GM19463 (cell line): Measurements from ENCODE around the gene ALDH1A1.
"Not testable (repeated sequence)": the region's sequence is repeated elsewhere in the genome, so short reads cannot be mapped to it uniquely, and the experiment has no call there.

Experiments
- ATAC-seq: cut with Tn5 transposase; IDR thresholded peaks from one replicate; pipeline ENCODE4 v1.9.1; 2021; ENCODE audit warnings: mild to moderate bottlenecking, moderate library complexity; ENCODE audit not compliant: unreplicated experiment

ALDH1A1 gene

DNA sequence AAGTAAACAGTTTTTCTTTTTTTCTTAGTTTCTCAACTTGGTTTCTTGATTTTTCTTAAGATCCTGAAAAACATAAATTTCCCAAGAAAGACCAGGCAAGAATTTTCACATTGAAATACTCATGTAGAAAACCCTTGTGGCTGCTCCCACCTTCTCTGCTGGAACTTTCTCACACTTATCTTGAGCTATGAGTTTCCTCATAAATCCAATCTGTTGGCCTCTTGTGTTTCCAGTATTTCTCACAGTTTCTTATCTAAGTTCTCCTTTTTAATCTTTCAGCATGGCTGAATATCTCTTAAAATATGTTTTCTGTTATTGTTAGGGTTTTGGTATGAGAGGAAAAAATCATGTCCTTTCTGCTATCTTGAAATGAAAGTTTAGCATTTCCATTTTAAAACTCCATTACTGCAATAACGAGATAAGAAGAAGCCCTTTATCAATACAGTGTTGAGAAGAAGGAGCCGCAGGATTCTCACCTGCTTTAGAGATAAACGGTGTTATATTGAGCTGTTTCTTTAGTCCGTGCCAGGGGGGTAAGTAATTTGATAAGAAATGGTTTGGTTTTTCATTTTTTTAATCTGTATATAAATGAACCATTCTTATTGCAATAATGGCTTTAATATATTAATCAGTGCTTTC is 89.3 kb downstream of the ALDH1A1 start:
- no peak for ATAC-seq

DNA sequence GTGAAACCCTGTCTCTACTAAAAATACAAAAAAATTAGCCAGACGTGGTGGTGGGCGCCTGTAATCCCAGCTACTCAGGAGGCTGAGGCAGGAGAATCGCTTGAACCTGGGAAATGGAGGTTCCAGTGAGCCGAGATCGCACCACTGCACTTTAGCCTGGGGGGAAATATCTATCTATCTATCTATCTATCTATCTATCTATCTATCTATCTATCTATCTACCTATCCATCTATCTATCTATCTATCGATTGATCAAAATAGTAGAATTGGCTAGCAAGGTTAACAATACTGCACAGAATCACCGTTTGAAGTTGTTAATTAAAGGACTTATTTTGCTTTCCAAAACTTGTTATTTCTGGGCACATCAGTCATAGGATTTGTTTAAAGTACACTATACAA is 90.1 kb downstream of the ALDH1A1 start:
- ATAC-seq = not testable (repeated sequence)

DNA sequence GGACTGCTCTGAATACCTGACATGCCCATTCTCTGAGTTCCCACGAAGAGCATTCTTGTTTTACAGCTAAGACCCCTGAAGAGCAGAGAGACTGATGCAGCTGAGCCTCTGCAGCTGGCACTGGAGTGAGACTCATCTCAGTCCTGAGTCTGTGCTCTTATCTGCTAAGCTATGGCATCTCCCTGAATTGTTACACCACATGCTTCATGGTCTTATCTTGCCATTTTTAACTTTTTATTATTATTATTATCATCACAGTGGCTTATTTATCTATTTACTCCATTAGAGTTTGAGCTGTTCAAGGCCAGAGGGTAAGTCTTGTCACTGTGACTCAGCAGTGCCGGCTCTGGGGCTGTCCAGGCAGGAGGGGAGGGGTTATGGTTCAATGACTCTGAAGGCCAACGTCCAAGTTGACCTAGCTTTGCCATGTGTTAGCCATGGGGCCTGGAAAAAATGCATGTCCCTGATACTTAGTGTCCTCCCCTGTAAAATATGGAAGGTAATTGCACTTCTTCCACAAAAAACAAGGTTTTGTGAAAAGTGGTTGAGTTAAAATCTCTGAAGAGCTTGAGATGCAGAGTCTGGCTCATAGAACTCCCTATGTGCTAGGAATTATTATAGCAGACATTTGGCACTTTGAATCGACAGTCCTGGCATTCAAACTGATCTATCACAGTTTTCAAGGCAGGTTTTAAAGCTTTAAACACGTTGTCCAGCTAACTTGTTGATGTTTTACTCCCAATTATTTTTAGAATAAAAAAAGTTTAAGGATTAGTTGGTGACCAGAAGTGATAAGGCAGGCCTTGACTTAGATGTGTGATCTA is 94.6 kb downstream of the ALDH1A1 start:
- no peak for ATAC-seq

DNA sequence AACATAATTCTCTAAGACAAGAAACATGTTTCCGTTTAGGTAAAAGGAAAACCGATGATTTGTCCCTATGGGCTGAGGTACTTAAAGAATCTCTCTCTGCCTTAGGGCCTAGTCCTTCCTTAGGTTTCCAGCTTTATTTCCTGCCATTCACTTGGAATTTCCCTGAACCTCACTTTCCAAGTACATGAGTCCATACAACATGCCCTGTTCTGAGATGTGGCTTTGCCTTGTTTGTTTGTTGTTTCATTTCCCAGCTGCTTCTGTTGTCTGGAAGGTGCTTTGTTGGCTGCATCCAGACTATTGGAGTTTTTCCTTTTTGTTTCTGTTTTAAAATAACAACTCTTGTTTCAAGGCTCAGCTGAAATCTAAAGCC is 95.2 kb downstream of the ALDH1A1 start:
- ATAC-seq = no peak

DNA sequence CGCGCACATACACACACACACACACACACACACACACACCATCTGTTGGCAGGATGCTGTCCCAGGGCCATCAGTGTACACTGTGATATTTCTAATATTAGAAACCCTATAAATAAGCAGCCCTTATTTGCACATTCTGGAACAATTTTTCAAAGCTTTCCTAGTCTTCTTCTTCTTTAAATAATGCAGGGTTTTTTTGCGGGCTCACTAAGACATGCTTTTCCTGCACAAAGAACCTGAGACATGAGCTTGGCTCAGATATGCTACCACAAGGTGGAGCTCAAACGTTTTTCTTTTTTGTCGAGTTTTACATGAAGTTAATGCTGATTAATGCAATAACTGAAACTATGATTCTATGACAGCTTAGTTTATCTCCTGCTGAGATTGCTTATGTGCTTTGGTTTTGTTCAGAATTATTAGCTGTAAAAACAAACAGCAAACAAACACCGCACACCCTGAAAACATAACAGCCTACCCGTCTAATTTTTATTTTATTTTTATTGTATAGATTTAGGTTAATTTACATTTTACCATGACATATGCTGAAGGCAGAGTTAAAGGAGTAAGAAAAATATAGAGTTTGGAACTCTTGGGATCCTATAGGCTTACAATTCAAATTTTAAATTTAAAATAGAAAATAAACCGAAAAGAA is 95.8 kb downstream of the ALDH1A1 start:
- ATAC-seq = peak; percentile 70

DNA sequence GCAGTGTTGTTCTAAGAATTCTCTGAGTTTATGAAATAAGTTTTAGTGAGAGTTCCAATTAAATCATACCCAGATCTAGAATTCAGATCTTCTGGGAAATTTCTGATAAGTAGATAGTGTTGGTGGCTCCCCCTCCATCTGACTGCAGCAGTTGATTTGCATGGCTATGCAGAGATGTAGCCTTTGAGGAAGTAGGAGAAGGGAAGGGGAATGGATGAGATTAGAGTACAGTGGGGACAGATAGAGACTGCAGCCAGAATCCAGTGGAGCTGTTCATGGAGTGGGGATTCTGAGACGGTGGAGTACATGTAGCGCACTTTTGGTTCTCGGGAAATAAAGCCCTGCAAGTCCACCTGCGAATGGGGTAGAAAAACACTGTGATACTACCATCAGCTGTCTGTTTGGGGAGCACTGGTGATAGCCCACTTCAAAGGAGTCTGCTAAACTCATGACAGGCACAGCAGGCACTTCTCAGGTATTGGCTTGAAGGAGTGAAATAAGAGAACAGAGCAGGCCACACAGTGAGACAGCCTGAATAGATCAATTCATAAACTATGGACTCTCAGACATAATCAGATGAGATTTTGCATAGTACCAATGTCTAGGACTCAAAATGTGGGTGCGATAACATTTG is 96.8 kb downstream of the ALDH1A1 start:
- ATAC-seq = no peak

DNA sequence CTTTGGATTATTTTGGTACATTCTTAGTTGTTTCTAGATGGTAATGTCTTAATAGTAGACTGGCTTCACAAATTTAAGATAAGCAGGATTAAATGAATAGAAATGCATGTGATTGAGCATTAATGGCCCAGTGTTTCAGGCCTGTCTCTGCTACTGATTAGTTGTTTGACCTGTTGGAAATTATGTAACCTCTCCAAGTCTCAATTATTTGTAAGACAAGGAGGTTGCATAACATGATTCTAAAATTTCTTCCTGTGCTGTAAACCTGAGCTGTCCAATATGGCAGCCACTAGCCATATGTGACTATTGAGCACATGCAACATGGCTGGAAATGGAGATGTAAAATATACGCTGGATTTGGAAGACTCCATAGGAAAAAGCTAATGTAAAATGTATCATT is 97.5 kb downstream of the ALDH1A1 start:
- ATAC-seq = no peak
